Heart left ventricle (tissue), 16 donors: ENCODE measurements around the gene FAT1. TPM values are rescaled to one million over a fixed set of nuclear protein-coding genes. Genes with fewer than 3 reads are reported as not detected.

Experiments used
- ATAC-seq, 4 donors: fragments of 200-7000 bp; cut with Tn5 transposase; one replicate each; pipeline ENCODE4 v1.9.1; 2020 to 2022; ENCODE audit warnings: moderate library complexity in 4 of 4, mild to moderate bottlenecking in 3 of 4, moderate number of reproducible peaks in 1 of 4
- DNase-seq, 5 donors: peaks; one replicate each; pipeline ENCODE4 v3.0.0-alpha.2; 2020
- H3K27ac ChIP-seq, 12 donors: fragments of 200-600 bp; sonication (generic) in 4 of 12; one replicate each; pipeline versions ENCODE4 v1.5.0 to v1.8.0; 2016 to 2022; ENCODE audit warnings: mild to moderate bottlenecking in 2 of 12
- H3K27me3 ChIP-seq, 9 donors: fragments of 200-600 bp; sonication (generic) in 2 of 9; one replicate each; pipeline versions ENCODE4 v1.5.1 to v1.8.0; 2016 to 2022; ENCODE audit warnings: mild to moderate bottlenecking in 3 of 9
- H3K36me3 ChIP-seq, 9 donors: fragments of 200-600 bp; sonication (generic) in 2 of 9; one replicate each; pipeline versions ENCODE4 v1.5.0 to v1.8.0; 2018 to 2022; ENCODE audit warnings: mild to moderate bottlenecking in 2 of 9
- H3K4me1 ChIP-seq, 12 donors: fragments of 200-600 bp; sonication (generic) in 4 of 12; one replicate each; pipeline versions ENCODE4 v1.5.0 to v1.8.0; 2016 to 2022; ENCODE audit warnings: mild to moderate bottlenecking in 3 of 12
- H3K4me3 ChIP-seq, 12 donors: fragments of 200-600 bp; sonication (generic) in 4 of 12; one replicate each; pipeline versions ENCODE4 v1.5.0 to v1.8.0; 2017 to 2022; ENCODE audit warnings: mild to moderate bottlenecking in 9 of 12, moderate library complexity in 4 of 12
- H3K9me3 ChIP-seq, 12 donors: fragments of 200-600 bp; sonication (generic) in 4 of 12; one replicate each; pipeline versions ENCODE4 v1.5.0 to v1.8.0; 2016 to 2022; ENCODE audit warnings: mild to moderate bottlenecking in 1 of 12
- CTCF ChIP-seq, 12 donors: fragments of 200-600 bp; sonication (generic) in 4 of 12; IDR thresholded peaks; one replicate each; pipeline versions ENCODE4 v1.5.0 to v1.8.0; 2018 to 2022; ENCODE audit warnings: antibody characterized with exemption in 12 of 12, mild to moderate bottlenecking in 5 of 12
- POLR2A ChIP-seq, 2 donors: fragments of 450-650 bp; IDR thresholded peaks; one replicate each; pipeline ENCODE4 v1.6.1; 2017; ENCODE audit warnings: antibody characterized with exemption in 2 of 2, mild to moderate bottlenecking in 2 of 2, moderate library complexity in 2 of 2
- WGBS, 4 donors: extraction: QIAGEN DNeasy Blood & Tissue Kit in 2 of 4; methylation state at CpG; one replicate each; pipeline versions ENCODE4 v1.1.5 to v1.1.7; 2013 to 2018; 5-methylcytosine and 5-hydroxymethylcytosine counted together
- intact Hi-C, 10 donors: fragments of 100-400 bp; cut with DNase I; formaldehyde crosslinking; loops; one replicate each; pipeline versions ENCODE4 v1.11.1 to v1.14.2; 2022
- polyA plus RNA-seq, 2 donors: library from polyadenylated mRNA; stranded (reverse); fragments of 200-250 nt; gene quantifications; one replicate each; pipeline ENCODE4 v1.2.3, GENCODE V29; 2013
- total RNA-seq, 9 donors: library from RNA; depleted of rRNA in 2 of 9; stranded (reverse); fragments of >200 nt in 2 of 9; fragmentation: NEBNext Ultra II Directional in 3 of 9; extraction: Animal tissue kit (Norgen Biotek cat#: 25700) in 3 of 9; gene quantifications; one replicate each; pipeline versions ENCODE4 v1.1.0 to v1.2.4, GENCODE V29; 2016 to 2023
- donor health status: ischemic (EF 13 %, LVEDD 7.1; RV severe dilation, severe dysfunction).
- donor health status: healthy with polysubstance abuse.
- donor health status: DM: no; HTN: yes; CAD: no.
- donor health status: DM: no; HTN: no; CAD: no.
- donor health status: ischemic (EF 25% LVEDD 6.9; RV normal size, moderate dysfunction).
- donor health status: ischemic (EF 25% LVEDD 5.7; RV mildly dilated, moderate dysfunction).
- donor health status: healthy.
- donor health status: DM: yes; HTN: yes; CAD: no.
- donor health status: ischemic (EF 35%, LVEDD 5.7; RV mildly dilated, moderate dysfunction).
- donor health status: nonischemic (EF 11% LVEDD 7.7; RV severe dilation, severe dysfunction).
- donor health status: DM: yes; HTN: yes; CAD: no.
- donor health status: PGD.
- donor health status: ischemic (EF 29% LVEDD 5.4; RV normal size, mild dysfunction).
- donor health status: nonischemic (EF 23%, LVEDD 6.1; RV moderate dilation, normal function).

Gene FAT1
- total and polyA plus RNA-seq, 11 donors: 15.2 to 151 (median 65.9) TPM

GRCh38 chr4:186650401-186651180 lies 73.1 kb downstream of the FAT1 start:
- peaks cover 0 to 3% (median 0%) of the 10 kb centered on the region in 9 donors for H3K27me3 ChIP-seq
- H3K36me3 ChIP-seq: peaks cover 0 to 14% (median 0%) of the 10 kb centered on the region in 9 donors
- H3K27ac ChIP-seq: no peak overlapping the region
- intact Hi-C loops: no loop called here
- TF ChIP-seq POLR2A (IDR thresholded peaks at IDR 0.05) (no peak), CTCF (IDR thresholded peaks at IDR 0.05) (no peak)
- ATAC-seq: no peak
- peaks cover 0 to 21% (median 9%) of the 10 kb centered on the region in 12 donors for H3K4me1 ChIP-seq
- WGBS, 4 donors: 95 to 96% (median 96%) methylated on average over 3 of the region's 3 CpGs
- no peak for DNase-seq
- H3K4me3 ChIP-seq: no peak overlapping the region
- no peaks in the 10 kb centered on the region for H3K9me3 ChIP-seq

GRCh38 chr4:186647821-186648220 lies 75.8 kb downstream of the FAT1 start:
- no peak for DNase-seq
- TF ChIP-seq CTCF (IDR thresholded peaks at IDR 0.05) (no peak), POLR2A (IDR thresholded peaks at IDR 0.05) (no peak)
- intact Hi-C loops: no loop called here

GRCh38 chr4:186644737-186645261 lies 78.9 kb downstream of the FAT1 start:
- peak; percentile 32 to 56 (median 38) for ATAC-seq
- no peaks in the 10 kb centered on the region for H3K9me3 ChIP-seq
- intact Hi-C loops: no loop called here
- DNase-seq: peak in 3 of 5 donors; percentile 16 to 49 (median 35)
- peaks cover 0 to 13% (median 0%) of the 10 kb centered on the region in 9 donors for H3K36me3 ChIP-seq
- H3K4me1 ChIP-seq: peaks cover 0 to 17% (median 8%) of the 10 kb centered on the region in 12 donors
- WGBS, 4 donors: 37 to 60% (median 45%) methylated on average over 9 of the region's 9 CpGs
- no peak overlapping the region for H3K4me3 ChIP-seq
- H3K27me3 ChIP-seq: no peaks in the 10 kb centered on the region
- TF ChIP-seq POLR2A (IDR thresholded peaks at IDR 0.05): no peak
- TF ChIP-seq CTCF (IDR thresholded peaks at IDR 0.05): no peak
- no peak overlapping the region for H3K27ac ChIP-seq

More at GRCh38 chr4:186647821-186648220, 75.8 kb downstream of the FAT1 start:
- Histone ChIP-seq H3K36me3 (peaks cover 0 to 13% (median 0%) of the 10 kb centered on the region in 9 donors), H3K27ac (no peak overlapping the region), H3K4me3 (no peak overlapping the region), H3K9me3 (no peaks in the 10 kb centered on the region), H3K4me1 (peaks cover 0 to 33% (median 17%) of the 10 kb centered on the region in 12 donors), H3K27me3 (no peaks in the 10 kb centered on the region)
- no peak for ATAC-seq
- 85 to 87% (median 86%) methylated on average over 4 of the region's 4 CpGs for WGBS, 4 donors

GRCh38 chr4:186644311-186644638 lies 79.4 kb downstream of the FAT1 start:
- DNase-seq (no peak), ATAC-seq (no peak)
- Histone ChIP-seq H3K27me3 (no peaks in the 10 kb centered on the region), H3K4me1 (peaks cover 0 to 17% (median 8%) of the 10 kb centered on the region in 12 donors), H3K4me3 (no peak overlapping the region), H3K36me3 (peaks cover 0 to 15% (median 0%) of the 10 kb centered on the region in 9 donors), H3K27ac (no peak overlapping the region), H3K9me3 (no peaks in the 10 kb centered on the region)
- TF ChIP-seq POLR2A (IDR thresholded peaks at IDR 0.05): no peak
- no peak for TF ChIP-seq CTCF (IDR thresholded peaks at IDR 0.05)
- intact Hi-C loops: no loop called here
- 59 to 68% (median 67%) methylated on average over 2 of the region's 2 CpGs for WGBS, 4 donors
